HCT116 (cell line): Measurements from ENCODE around the gene LPCAT2.

Source experiments
- ATF3 ChIP-seq: IDR thresholded peaks from 2 replicates; pipeline ENCODE4 v1.6.1; 2012
- POLR2A ChIP-seq: IDR thresholded peaks from 2 replicates; pipeline ENCODE4 v1.7.0; 2011; ENCODE audit warnings: borderline replicate concordance; ENCODE audit not compliant: insufficient read depth, insufficient read length; ENCODE audit errors: extremely low read depth
- RAD21 ChIP-seq: IDR thresholded peaks from 2 replicates; pipeline ENCODE4 v1.6.1; 2012; ENCODE audit warnings: low read depth, mild to moderate bottlenecking
- ZFX ChIP-seq: fragments of 450-650 bp; IDR thresholded peaks from 2 replicates; pipeline ENCODE4 v1.6.1; 2017
- TF ChIP-seq, protein P1 (sequence below), 3 experiments: fragments of 200-600 bp in 1 of 3; sonication (generic) in 1 of 3; IDR thresholded peaks in 2 of 3; conservative IDR thresholded peaks in 1 of 3; 2 replicates each; pipeline ENCODE4 v1.5.1; 2012 to 2017; ENCODE audit warnings: low read depth in 2 of 3, low read length in 2 of 3, antibody characterized with exemption in 1 of 3, borderline replicate concordance in 1 of 3, control low read depth in 1 of 3, mild to moderate bottlenecking in 1 of 3, mixed read lengths in 1 of 3, mixed run types in 1 of 3, moderate library complexity in 1 of 3; ENCODE audit not compliant: insufficient read depth in 1 of 3

DNA sequence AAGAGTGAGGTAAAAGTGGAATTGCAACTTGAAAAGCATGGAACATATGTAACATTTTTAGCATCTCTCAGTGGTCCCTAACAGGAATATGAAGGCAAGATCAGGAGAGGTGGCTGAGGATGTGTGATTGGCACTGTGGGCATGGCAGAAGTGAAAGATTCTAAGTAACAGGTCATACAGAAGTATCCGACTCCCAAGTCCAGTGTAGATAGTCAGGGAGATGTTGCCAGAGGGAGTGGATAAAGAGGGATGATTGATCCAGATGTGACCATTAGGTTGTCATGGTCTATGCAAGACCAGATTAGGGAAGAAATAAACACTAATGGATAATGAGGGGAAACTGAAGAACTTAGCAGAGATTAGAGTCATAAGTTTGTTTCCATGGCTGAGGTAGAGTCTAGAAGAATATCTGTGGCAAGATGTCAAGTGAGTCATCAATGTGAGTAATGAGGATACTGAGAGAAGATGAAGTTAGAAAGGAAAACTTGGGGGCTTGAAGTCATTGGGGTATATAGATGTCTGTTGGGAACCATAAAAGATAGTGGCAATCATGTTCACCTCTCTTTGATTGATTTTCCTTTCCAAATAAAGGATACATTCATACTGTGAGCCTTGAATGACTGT is 33.7 kb downstream of the LPCAT2 start:
- TF ChIP-seq POLR2A (no peak), ATF3 (no peak), RAD21 (no peak), ZFX (no peak)
- TF ChIP-seq, protein P1, sequence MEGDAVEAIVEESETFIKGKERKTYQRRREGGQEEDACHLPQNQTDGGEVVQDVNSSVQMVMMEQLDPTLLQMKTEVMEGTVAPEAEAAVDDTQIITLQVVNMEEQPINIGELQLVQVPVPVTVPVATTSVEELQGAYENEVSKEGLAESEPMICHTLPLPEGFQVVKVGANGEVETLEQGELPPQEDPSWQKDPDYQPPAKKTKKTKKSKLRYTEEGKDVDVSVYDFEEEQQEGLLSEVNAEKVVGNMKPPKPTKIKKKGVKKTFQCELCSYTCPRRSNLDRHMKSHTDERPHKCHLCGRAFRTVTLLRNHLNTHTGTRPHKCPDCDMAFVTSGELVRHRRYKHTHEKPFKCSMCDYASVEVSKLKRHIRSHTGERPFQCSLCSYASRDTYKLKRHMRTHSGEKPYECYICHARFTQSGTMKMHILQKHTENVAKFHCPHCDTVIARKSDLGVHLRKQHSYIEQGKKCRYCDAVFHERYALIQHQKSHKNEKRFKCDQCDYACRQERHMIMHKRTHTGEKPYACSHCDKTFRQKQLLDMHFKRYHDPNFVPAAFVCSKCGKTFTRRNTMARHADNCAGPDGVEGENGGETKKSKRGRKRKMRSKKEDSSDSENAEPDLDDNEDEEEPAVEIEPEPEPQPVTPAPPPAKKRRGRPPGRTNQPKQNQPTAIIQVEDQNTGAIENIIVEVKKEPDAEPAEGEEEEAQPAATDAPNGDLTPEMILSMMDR (IDR thresholded peaks at IDR 0.05 in 2 of 3, conservative IDR thresholded peaks at IDR 0.05 in 1 of 3; ENCODE audit: borderline replicate concordance in 1 of 3, insufficient read depth in 1 of 3, low read depth in 2 of 3, low read length in 2 of 3): no peak
